ELR (cell line): Measurements from ENCODE around the gene CMTM7.

Experiments used
- DNase-seq: peaks from one replicate; pipeline ENCODE4 v3.0.0-alpha.2; 2015; ENCODE audit warnings: low read depth

CMTM7 gene

GRCh38 chr3:32383136-32383711 is 8.4 kb upstream of the CMTM7 start:
- no peak for DNase-seq

GRCh38 chr3:32384938-32385337 is 6.7 kb upstream of the CMTM7 start:
- no peak for DNase-seq

- DNase-seq = no peak
Observed at GRCh38 chr3:32387512-32387911, 4.1 kb upstream of the CMTM7 start.

GRCh38 chr3:32389577-32389976 is 2.1 kb upstream of the CMTM7 start:
- peak; percentile 39 for DNase-seq

GRCh38 chr3:32392536-32393302 is 1.1 kb downstream of the CMTM7 start:
- DNase-seq = peak; percentile 79

- DNase-seq = no peak
Observed at GRCh38 chr3:32395496-32395895, 3.8 kb downstream of the CMTM7 start.

GRCh38 chr3:32397941-32398340 is 6.3 kb downstream of the CMTM7 start:
- no peak for DNase-seq

GRCh38 chr3:32398531-32398930 is 6.9 kb downstream of the CMTM7 start:
- no peak for DNase-seq

GRCh38 chr3:32399030-32399620 is 7.5 kb downstream of the CMTM7 start:
- peak; percentile 72 for DNase-seq

GRCh38 chr3:32401126-32401525 is 9.5 kb downstream of the CMTM7 start:
- no peak for DNase-seq

GRCh38 chr3:32401556-32402081 is 10.0 kb downstream of the CMTM7 start:
- peak; percentile 77 for DNase-seq

- DNase-seq = no peak
Observed at GRCh38 chr3:32403663-32404062, 12.0 kb downstream of the CMTM7 start.

- no peak for DNase-seq
Observed at GRCh38 chr3:32404714-32405113, 13.1 kb downstream of the CMTM7 start.

GRCh38 chr3:32405155-32405554 is 13.5 kb downstream of the CMTM7 start:
- DNase-seq = no peak

GRCh38 chr3:32405711-32406323 is 14.2 kb downstream of the CMTM7 start:
- DNase-seq = no peak

- DNase-seq = no peak
Observed at GRCh38 chr3:32406486-32407408, 15.1 kb downstream of the CMTM7 start.

GRCh38 chr3:32410367-32411246 is 19.0 kb downstream of the CMTM7 start:
- DNase-seq = no peak

- DNase-seq = no peak
Observed at GRCh38 chr3:32411442-32411841, 19.8 kb downstream of the CMTM7 start.

GRCh38 chr3:32412887-32413286 is 21.2 kb downstream of the CMTM7 start:
- no peak for DNase-seq

- no peak for DNase-seq
Observed at GRCh38 chr3:32413845-32414521, 22.3 kb downstream of the CMTM7 start.
